Activated CD8-positive, alpha-beta memory T cell treated with anti-CD3 and anti-CD28 coated beads, Interleukin-2, amount 50 U/mL, for 1 hour (primary cell): ENCODE results near the gene ESF1.

Experiments
- DNase-seq: peaks from one replicate; pipeline ENCODE4 v3.0.0-alpha.2; 2020; ENCODE audit errors: extremely low read depth

Gene ESF1

GRCh38 chr20:13784893-13785715 lies at the start of gene ESF1, which contains the start of gene NDUFAF5:
Gene ESF1 (minus strand): TSS chr20:13784919. CDS start chr20:13783140, 1,779 bp downstream.
Gene NDUFAF5 (plus strand): TSS chr20:13785028. CDS start chr20:13785069, 41 bp downstream.
- DNase-seq: peak; percentile 78

GRCh38 chr20:13831476-13831875 lies 46.8 kb upstream of the ESF1 start:
- DNase-seq: no peak

GRCh38 chr20:13825465-13825864 lies 40.7 kb upstream of the ESF1 start:
- DNase-seq: no peak

GRCh38 chr20:13824459-13824858 lies 39.7 kb upstream of the ESF1 start:
- DNase-seq: no peak

GRCh38 chr20:13822459-13822858 lies 37.7 kb upstream of the ESF1 start:
- DNase-seq: no peak

- DNase-seq: no peak
Measured at GRCh38 chr20:13821876-13822275, 37.2 kb upstream of the ESF1 start.

GRCh38 chr20:13819885-13820645 lies 35.3 kb upstream of the ESF1 start:
- no peak for DNase-seq

GRCh38 chr20:13817342-13817741 lies 32.6 kb upstream of the ESF1 start:
- DNase-seq: no peak

GRCh38 chr20:13816757-13817156 lies 32.0 kb upstream of the ESF1 start:
- DNase-seq: no peak

GRCh38 chr20:13814672-13815071 lies 30.0 kb upstream of the ESF1 start:
- DNase-seq: no peak

- DNase-seq: no peak
Measured at GRCh38 chr20:13813910-13814309, 29.2 kb upstream of the ESF1 start.

GRCh38 chr20:13810446-13810845 lies 25.7 kb upstream of the ESF1 start:
- no peak for DNase-seq

- DNase-seq: no peak
Measured at GRCh38 chr20:13809855-13810254, 25.1 kb upstream of the ESF1 start.

GRCh38 chr20:13809373-13809772 lies 24.7 kb upstream of the ESF1 start:
- no peak for DNase-seq

- DNase-seq: no peak
Measured at GRCh38 chr20:13800728-13801134, 16.0 kb upstream of the ESF1 start.

- no peak for DNase-seq
Measured at GRCh38 chr20:13799974-13800373, 15.3 kb upstream of the ESF1 start.

- no peak for DNase-seq
Measured at GRCh38 chr20:13799040-13799439, 14.3 kb upstream of the ESF1 start.

- DNase-seq: no peak
Measured at GRCh38 chr20:13794667-13795066, 9.9 kb upstream of the ESF1 start.

- DNase-seq: no peak
Measured at GRCh38 chr20:13793001-13793400, 8.3 kb upstream of the ESF1 start.

- DNase-seq: no peak
Measured at GRCh38 chr20:13791540-13792459, 7.1 kb upstream of the ESF1 start.

GRCh38 chr20:13790708-13791107 lies 6.0 kb upstream of the ESF1 start:
- no peak for DNase-seq
